Activated gamma-delta T cell (primary cell): Measurements from ENCODE around the gene GDF9.
A peak's percentile ranks its signal among the peaks of the same experiment; 100 is the strongest.

ENCODE experiments used
- DNase-seq: peaks from one replicate; lab custom pipeline; 2025; lab: John Stamatoyannopoulos, UW
- total RNA-seq, 2 donors: gene quantifications; one replicate each; lab custom pipeline; 2026; lab: John Stamatoyannopoulos, UW

Gene GDF9
- total RNA-seq = 1.4 to 1.9 reads per million in 2 donors

- DNase-seq = peak; percentile 72
Measured at GRCh38 chr5:132866342-132867045, at the start of gene GDF9, which contains the start of gene UQCRQ. TSS of gene GDF9 (minus strand) at chr5:132866469. CDS start at chr5:132864533, 1,936 bp downstream. TSS of gene UQCRQ (plus strand) at chr5:132866642. CDS start at chr5:132866882, 240 bp downstream.

GRCh38 chr5:132915681-132916080 is 49.4 kb upstream of the GDF9 start:
- no peak for DNase-seq

- no peak for DNase-seq
Measured at GRCh38 chr5:132909702-132910101, 43.4 kb upstream of the GDF9 start.

GRCh38 chr5:132907161-132907560 is 40.9 kb upstream of the GDF9 start:
- DNase-seq = no peak

GRCh38 chr5:132905938-132906337 is 39.7 kb upstream of the GDF9 start:
- DNase-seq = no peak

- DNase-seq = no peak
Measured at GRCh38 chr5:132901730-132902129, 35.5 kb upstream of the GDF9 start.

GRCh38 chr5:132901036-132901435 is 34.8 kb upstream of the GDF9 start:
- DNase-seq = no peak

- DNase-seq = no peak
Measured at GRCh38 chr5:132898094-132898493, 31.8 kb upstream of the GDF9 start.

GRCh38 chr5:132896685-132897084 is 30.4 kb upstream of the GDF9 start:
- DNase-seq = no peak

GRCh38 chr5:132895719-132896305 is 29.5 kb upstream of the GDF9 start:
- no peak for DNase-seq

GRCh38 chr5:132890817-132891216 is 24.5 kb upstream of the GDF9 start:
- DNase-seq = no peak

- DNase-seq = no peak
Measured at GRCh38 chr5:132889501-132889900, 23.2 kb upstream of the GDF9 start.

GRCh38 chr5:132887283-132887682 is 21.0 kb upstream of the GDF9 start:
- no peak for DNase-seq

GRCh38 chr5:132886064-132886823 is 20.0 kb upstream of the GDF9 start:
- DNase-seq = no peak

- no peak for DNase-seq
Measured at GRCh38 chr5:132884548-132884947, 18.3 kb upstream of the GDF9 start.

- no peak for DNase-seq
Measured at GRCh38 chr5:132883261-132883834, 17.1 kb upstream of the GDF9 start.

- DNase-seq = no peak
Measured at GRCh38 chr5:132877938-132878337, 11.7 kb upstream of the GDF9 start.

GRCh38 chr5:132877466-132877865 is 11.2 kb upstream of the GDF9 start:
- no peak for DNase-seq

GRCh38 chr5:132876020-132876759 is 9.9 kb upstream of the GDF9 start:
- DNase-seq = no peak

GRCh38 chr5:132873930-132874271 is 7.6 kb upstream of the GDF9 start:
- no peak for DNase-seq

- no peak for DNase-seq
Measured at GRCh38 chr5:132873119-132873929, 7.1 kb upstream of the GDF9 start, which contains the start of gene LEAP2. TSS of gene LEAP2 (plus strand) at chr5:132873668. CDS start at chr5:132873695, 27 bp downstream.
